NCI-H1436 treated with DMSO at 0.1 percent for 48 hours (cell line): ENCODE measurements around the gene ZNF638.

Experiments used
- DNase-seq: peaks from one replicate; lab custom pipeline; 2025; lab: John Stamatoyannopoulos, UW

The ZNF638 gene

GRCh38 chr2:71336802-71337201 lies 5.2 kb downstream of the ZNF638 start:
- DNase-seq: no peak

- DNase-seq: no peak
Observed at GRCh38 chr2:71337776-71338175, 6.2 kb downstream of the ZNF638 start.

- no peak for DNase-seq
Observed at GRCh38 chr2:71339685-71340084, 8.1 kb downstream of the ZNF638 start.

GRCh38 chr2:71340176-71340575 lies 8.6 kb downstream of the ZNF638 start:
- no peak for DNase-seq

- no peak for DNase-seq
Observed at GRCh38 chr2:71341645-71342044, 10.1 kb downstream of the ZNF638 start.

GRCh38 chr2:71346065-71346464 lies 14.5 kb downstream of the ZNF638 start:
- no peak for DNase-seq

- no peak for DNase-seq
Observed at GRCh38 chr2:71347517-71347916, 15.9 kb downstream of the ZNF638 start.

- DNase-seq: no peak
Observed at GRCh38 chr2:71348302-71348701, 16.7 kb downstream of the ZNF638 start.

GRCh38 chr2:71353248-71353647 lies 21.7 kb downstream of the ZNF638 start:
- DNase-seq: no peak

GRCh38 chr2:71358931-71359671 lies 27.5 kb downstream of the ZNF638 start:
- DNase-seq: no peak

- DNase-seq: no peak
Observed at GRCh38 chr2:71360434-71360975, 28.9 kb downstream of the ZNF638 start.

- DNase-seq: no peak
Observed at GRCh38 chr2:71361631-71362030, 30.0 kb downstream of the ZNF638 start.

- no peak for DNase-seq
Observed at GRCh38 chr2:71362447-71362846, 30.9 kb downstream of the ZNF638 start.

- no peak for DNase-seq
Observed at GRCh38 chr2:71370015-71370414, 38.4 kb downstream of the ZNF638 start.

GRCh38 chr2:71372042-71372441 lies 40.5 kb downstream of the ZNF638 start:
- no peak for DNase-seq

- DNase-seq: no peak
Observed at GRCh38 chr2:71379086-71379485, 47.5 kb downstream of the ZNF638 start.

- DNase-seq: no peak
Observed at GRCh38 chr2:71380665-71381064, 49.1 kb downstream of the ZNF638 start.

GRCh38 chr2:71385012-71385411 lies 53.4 kb downstream of the ZNF638 start:
- no peak for DNase-seq

- no peak for DNase-seq
Observed at GRCh38 chr2:71388214-71388613, 56.6 kb downstream of the ZNF638 start.

- no peak for DNase-seq
Observed at GRCh38 chr2:71389384-71390072, 57.9 kb downstream of the ZNF638 start.

- no peak for DNase-seq
Observed at GRCh38 chr2:71393216-71393615, 61.6 kb downstream of the ZNF638 start.

GRCh38 chr2:71395471-71395870 lies 63.9 kb downstream of the ZNF638 start:
- no peak for DNase-seq

- no peak for DNase-seq
Observed at GRCh38 chr2:71402427-71402826, 70.8 kb downstream of the ZNF638 start.
